ENCODE data around the gene FER1L5. TPM values are rescaled to one million over a fixed set of nuclear protein-coding genes. Genes with fewer than 3 reads are reported as not detected.

FER1L5 gene
- total RNA-seq, 1 donor from 2014 or later, result 0.05 TPM

GRCh38 chr2:96637385-96638143 lies 5.0 kb upstream of the FER1L5 start:
- H3K27ac ChIP-seq (replicated peaks), result peak overlapping the region; percentile 96
- no peak for TF ChIP-seq CTCF (IDR thresholded peaks at IDR 0.05; ENCODE audit: borderline replicate concordance)
- peaks cover 21% of the 10 kb centered on the region for H3K36me3 ChIP-seq
- no peaks in the 10 kb centered on the region for H3K9me3 ChIP-seq (replicated peaks)
- peak overlapping the region; percentile 81 for H3K4me3 ChIP-seq
- DNase-seq, result peak; percentile 90
- H3K27me3 ChIP-seq (ENCODE audit: low read depth), result no peaks in the 10 kb centered on the region
- peaks cover 53% of the 10 kb centered on the region for H3K4me1 ChIP-seq
- intact Hi-C loops (cut with micrococcal nuclease), result no loop called here

- TF ChIP-seq CTCF (IDR thresholded peaks at IDR 0.05; ENCODE audit: borderline replicate concordance), result no peak
- DNase-seq, result peak; percentile 89
- H3K36me3 ChIP-seq, result peaks cover 15% of the 10 kb centered on the region
- no peaks in the 10 kb centered on the region for H3K27me3 ChIP-seq (ENCODE audit: low read depth)
- peak within 1 kb of the TSS; percentile 81 for H3K4me3 ChIP-seq
- intact Hi-C loops (cut with micrococcal nuclease), result no loop called here
- H3K9me3 ChIP-seq (replicated peaks), result no peaks in the 10 kb centered on the region
- H3K4me1 ChIP-seq, result peaks cover 53% of the 10 kb centered on the region
- peak within 1 kb of the TSS; percentile 96 for H3K27ac ChIP-seq (replicated peaks)
Observed at GRCh38 chr2:96638144-96639121, 4.1 kb upstream of the FER1L5 start, which contains the start of gene KANSL3. Gene KANSL3 (minus strand): TSS chr2:96638312. CDS start chr2:96637135, 1,177 bp downstream.

- intact Hi-C loops (cut with micrococcal nuclease), result no loop called here
- Histone ChIP-seq H3K27me3 (ENCODE audit: low read depth) (no peaks in the 10 kb centered on the region), H3K4me1 (peaks cover 4% of the 10 kb centered on the region), H3K27ac (replicated peaks) (no peak overlapping the region), H3K4me3 (no peak overlapping the region), H3K9me3 (replicated peaks) (no peaks in the 10 kb centered on the region), H3K36me3 (no peaks in the 10 kb centered on the region)
- no peak for DNase-seq
- no peak for TF ChIP-seq CTCF (IDR thresholded peaks at IDR 0.05; ENCODE audit: borderline replicate concordance)
Observed at GRCh38 chr2:96647681-96648080, 5.1 kb downstream of the FER1L5 start.

- no peaks in the 10 kb centered on the region for H3K36me3 ChIP-seq
- no peak overlapping the region for H3K27ac ChIP-seq (replicated peaks)
- DNase-seq, result no peak
- H3K27me3 ChIP-seq (ENCODE audit: low read depth), result no peaks in the 10 kb centered on the region
- no peak overlapping the region for H3K4me3 ChIP-seq
- H3K4me1 ChIP-seq, result no peaks in the 10 kb centered on the region
- intact Hi-C loops (cut with micrococcal nuclease), result no loop called here
- no peaks in the 10 kb centered on the region for H3K9me3 ChIP-seq (replicated peaks)
- no peak for TF ChIP-seq CTCF (IDR thresholded peaks at IDR 0.05; ENCODE audit: borderline replicate concordance)
Observed at GRCh38 chr2:96648306-96648930, 5.9 kb downstream of the FER1L5 start.

GRCh38 chr2:96649342-96649741 lies 6.8 kb downstream of the FER1L5 start:
- Histone ChIP-seq H3K36me3 (no peaks in the 10 kb centered on the region), H3K27ac (replicated peaks) (no peak overlapping the region), H3K4me3 (no peak overlapping the region), H3K4me1 (no peaks in the 10 kb centered on the region), H3K27me3 (ENCODE audit: low read depth) (no peaks in the 10 kb centered on the region), H3K9me3 (replicated peaks) (no peaks in the 10 kb centered on the region)
- intact Hi-C loops (cut with micrococcal nuclease), result no loop called here
- DNase-seq, result no peak
- TF ChIP-seq CTCF (IDR thresholded peaks at IDR 0.05; ENCODE audit: borderline replicate concordance), result no peak

Measured in left ventricle myocardium inferior (tissue), 1 donor.